GM23248 (cell line): Measurements from ENCODE around the gene ATP13A4.

Experiments
- EZH2 ChIP-seq: fragments of 200-600 bp; sonication (generic); IDR thresholded peaks from 2 replicates; pipeline ENCODE4 v1.6.1; 2018; ENCODE audit warnings: antibody characterized with exemption, mild to moderate bottlenecking; ENCODE audit not compliant: insufficient read depth, poor library complexity, severe bottlenecking
- EZH2phosphoT487 ChIP-seq: fragments of 200-600 bp; sonication (generic); IDR thresholded peaks from 2 replicates; pipeline ENCODE4 v1.6.1; 2018; ENCODE audit warnings: antibody characterized with exemption, moderate library complexity, mild to moderate bottlenecking, low read depth; ENCODE audit not compliant: insufficient read depth

GRCh38 chr3:193396451-193397244 is 158.0 kb downstream of the ATP13A4 start:
- no peak for TF ChIP-seq EZH2
- no peak for TF ChIP-seq EZH2phosphoT487
